Spleen (tissue), 11 donors: ENCODE measurements around the gene GPRC5B. TPM values are rescaled to one million over a fixed set of nuclear protein-coding genes. Genes with fewer than 3 reads are reported as not detected.

ENCODE experiments used
- DNase-seq: peaks from one replicate; pipeline ENCODE4 v3.0.0-alpha.2; 2020
- H3K27ac ChIP-seq, 8 donors: fragments of 200-600 bp; sonication (generic) in 7 of 8; 1 replicate in 4 of 8; 2 replicates in 4 of 8; pipeline versions ENCODE4 v1.5.0 to v1.8.0; 2016 to 2021; ENCODE audit warnings: inconsistent platforms in 4 of 8, mild to moderate bottlenecking in 4 of 8, moderate library complexity in 1 of 8
- H3K27me3 ChIP-seq, 7 donors: fragments of 200-600 bp; sonication (generic) in 6 of 7; replicated peaks in 1 of 7; 1 replicate in 4 of 7; 2 replicates in 3 of 7; pipeline versions ENCODE4 v1.5.0 to v1.8.0; 2016 to 2021; ENCODE audit warnings: inconsistent platforms in 3 of 7, mild to moderate bottlenecking in 1 of 7
- H3K36me3 ChIP-seq, 6 donors: fragments of 200-600 bp; sonication (generic) in 5 of 6; 1 replicate in 4 of 6; 2 replicates in 2 of 6; pipeline versions ENCODE4 v1.5.0 to v1.8.0; 2016 to 2021; ENCODE audit warnings: inconsistent platforms in 2 of 6
- H3K4me1 ChIP-seq, 6 donors: fragments of 200-600 bp; sonication (generic) in 5 of 6; 1 replicate in 3 of 6; 2 replicates in 3 of 6; pipeline versions ENCODE4 v1.5.0 to v1.8.0; 2016 to 2021; ENCODE audit warnings: inconsistent platforms in 3 of 6
- H3K4me3 ChIP-seq, 8 donors: fragments of 200-600 bp; sonication (generic) in 7 of 8; 1 replicate in 4 of 8; 2 replicates in 4 of 8; pipeline versions ENCODE4 v1.5.0 to v1.8.0; 2016 to 2021; ENCODE audit warnings: inconsistent platforms in 4 of 8, mild to moderate bottlenecking in 4 of 8, moderate library complexity in 2 of 8
- H3K9me3 ChIP-seq, 8 donors: fragments of 200-600 bp; sonication (generic) in 7 of 8; 1 replicate in 4 of 8; 2 replicates in 4 of 8; pipeline versions ENCODE4 v1.5.0 to v1.8.0; 2016 to 2021; ENCODE audit warnings: inconsistent platforms in 4 of 8
- CTCF ChIP-seq, 11 experiments: fragments of 200-600 bp in 7 of 11; fragments of 450-650 bp in 4 of 11; sonication (generic) in 4 of 11; IDR thresholded peaks in 8 of 11; conservative IDR thresholded peaks in 3 of 11; 1 replicate in 7 of 11; 2 replicates in 4 of 11; pipeline versions ENCODE4 v1.4.0 to v1.8.0; 2016 to 2021; ENCODE audit warnings: antibody characterized with exemption in 11 of 11, inconsistent platforms in 4 of 11, mild to moderate bottlenecking in 1 of 11
- POLR2A ChIP-seq, 3 donors: fragments of 450-650 bp; IDR thresholded peaks; one replicate each; pipeline ENCODE4 v1.5.1; 2017; ENCODE audit warnings: antibody characterized with exemption in 3 of 3, mild to moderate bottlenecking in 1 of 3
- POLR2AphosphoS5 ChIP-seq, 3 donors: sonication (generic); formaldehyde crosslinking; IDR thresholded peaks; one replicate each; pipeline ENCODE4 v1.5.1; 2017; ENCODE audit warnings: antibody characterized with exemption in 3 of 3
- WGBS, 5 donors: extraction: QIAGEN DNeasy Blood & Tissue Kit in 3 of 5; methylation state at CpG; one replicate each; pipeline versions ENCODE4 v1.1.5 to v1.1.7; 2013 to 2018; 5-methylcytosine and 5-hydroxymethylcytosine counted together
- intact Hi-C: fragments of 100-400 bp; cut with DNase I; formaldehyde crosslinking; loops from one replicate; pipeline ENCODE4 v1.15.0; 2023; ENCODE audit warnings: low total_unique reads
- polyA plus RNA-seq, 3 donors: library from polyadenylated mRNA; stranded (reverse); fragments of 200-250 nt; gene quantifications; one replicate each; pipeline ENCODE4 v1.2.1, GENCODE V29; 2013
- total RNA-seq, 7 donors: library from RNA; depleted of rRNA in 3 of 7; stranded (reverse); fragments of >200 nt in 3 of 7; fragmentation: NEBNext Ultra II Directional in 4 of 7; extraction: Animal tissue kit (Norgen Biotek cat#: 25700) in 4 of 7; gene quantifications; one replicate each; pipeline versions ENCODE4 v1.1.0 to v1.2.1, GENCODE V29; 2016 to 2021
- donor health status: healthy with polysubstance abuse.
- donor health status: DM: no; HTN: no; CAD: no; lungs with moderate emphysema.
- donor health status: DM: no; HTN: no; CAD: no.
- donor health status: Bipolar disorder and iron deficiency.
- donor health status: healthy.
- donor health status: DM: no; HTN: no; CAD: no.
- donor health status: DM: yes; HTN: yes; CAD: no.

GPRC5B gene
- total and polyA plus RNA-seq, 10 donors = 4.0 to 8.6 (median 6.5) TPM

- TF ChIP-seq POLR2AphosphoS5 (IDR thresholded peaks at IDR 0.05) (no peak), POLR2A (IDR thresholded peaks at IDR 0.05) (no peak), CTCF (IDR thresholded peaks at IDR 0.05 in 8 of 11, conservative IDR thresholded peaks at IDR 0.05 in 3 of 11) (no peak)
- 52 to 65% (median 59%) methylated on average over 5 of the region's 5 CpGs for WGBS, 5 donors
- Histone ChIP-seq H3K4me1 (no peaks in the 10 kb centered on the region), H3K27me3 (peaks cover 0 to 30% (median 0%) of the 10 kb centered on the region in 7 donors), H3K4me3 (no peak overlapping the region), H3K36me3 (no peaks in the 10 kb centered on the region), H3K9me3 (no peaks in the 10 kb centered on the region), H3K27ac (no peak overlapping the region)
- intact Hi-C loops = no loop called here
- no peak for DNase-seq
Measured at GRCh38 chr16:19898166-19898565, 13.5 kb upstream of the GPRC5B start.

DNA sequence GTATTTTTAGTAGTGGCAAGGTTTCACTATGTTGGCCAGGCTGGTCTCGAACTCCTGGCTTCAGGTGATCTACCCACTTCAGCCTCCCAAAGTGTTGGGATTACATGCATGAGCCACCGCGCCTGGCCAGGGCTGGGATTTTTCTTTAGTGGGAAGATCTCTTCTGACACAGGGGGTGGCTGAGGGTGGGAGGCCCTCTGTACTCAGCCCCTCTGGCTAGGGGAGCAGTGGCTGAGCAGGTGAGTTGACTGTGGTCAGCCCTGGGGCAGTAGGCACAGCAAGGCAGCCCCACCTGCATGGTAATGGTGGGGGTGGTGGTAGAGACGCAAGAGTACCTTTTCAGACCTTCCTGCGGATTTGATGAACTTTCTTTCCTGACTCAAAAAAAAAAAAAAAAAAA lies 12.3 kb upstream of the GPRC5B start:
- whole genome bisulfite sequencing, 5 donors = 87 to 94% (median 91%) methylated on average over 5 of the region's 5 CpGs
- TF ChIP-seq POLR2A (IDR thresholded peaks at IDR 0.05) = no peak
- TF ChIP-seq CTCF (IDR thresholded peaks at IDR 0.05 in 8 of 11, conservative IDR thresholded peaks at IDR 0.05 in 3 of 11) = no peak
- no peak for TF ChIP-seq POLR2AphosphoS5 (IDR thresholded peaks at IDR 0.05)
- DNase-seq = no peak
- no peaks in the 10 kb centered on the region for H3K4me1 ChIP-seq
- no peaks in the 10 kb centered on the region for H3K9me3 ChIP-seq
- intact Hi-C loops = no loop called here
- H3K27me3 ChIP-seq = peaks cover 0 to 30% (median 0%) of the 10 kb centered on the region in 7 donors
- no peaks in the 10 kb centered on the region for H3K36me3 ChIP-seq
- no peak overlapping the region for H3K4me3 ChIP-seq
- no peak overlapping the region for H3K27ac ChIP-seq

- Histone ChIP-seq H3K4me1 (no peaks in the 10 kb centered on the region), H3K4me3 (no peak overlapping the region), H3K27ac (no peak overlapping the region), H3K36me3 (no peaks in the 10 kb centered on the region), H3K27me3 (peaks cover 0 to 28% (median 0%) of the 10 kb centered on the region in 7 donors), H3K9me3 (peaks cover 0 to 5% (median 0%) of the 10 kb centered on the region in 8 donors)
- TF ChIP-seq POLR2A (IDR thresholded peaks at IDR 0.05) (no peak), CTCF (IDR thresholded peaks at IDR 0.05 in 8 of 11, conservative IDR thresholded peaks at IDR 0.05 in 3 of 11) (no peak), POLR2AphosphoS5 (IDR thresholded peaks at IDR 0.05) (no peak)
- intact Hi-C loops = no loop called here
- 81 to 90% (median 83%) methylated on average over 7 of the region's 7 CpGs for WGBS, 5 donors
- no peak for DNase-seq
Measured at GRCh38 chr16:19894586-19894985, 9.9 kb upstream of the GPRC5B start.

GRCh38 chr16:19892902-19893301 lies 8.3 kb upstream of the GPRC5B start:
- Histone ChIP-seq H3K27me3 (peaks cover 0 to 11% (median 0%) of the 10 kb centered on the region in 7 donors), H3K4me1 (no peaks in the 10 kb centered on the region), H3K36me3 (no peaks in the 10 kb centered on the region), H3K9me3 (peaks cover 0 to 5% (median 0%) of the 10 kb centered on the region in 8 donors), H3K27ac (no peak overlapping the region), H3K4me3 (no peak overlapping the region)
- WGBS, 5 donors = 88 to 95% (median 90%) methylated on average over 12 of the region's 12 CpGs
- TF ChIP-seq POLR2AphosphoS5 (IDR thresholded peaks at IDR 0.05) = no peak
- no peak for TF ChIP-seq CTCF (IDR thresholded peaks at IDR 0.05 in 8 of 11, conservative IDR thresholded peaks at IDR 0.05 in 3 of 11)
- TF ChIP-seq POLR2A (IDR thresholded peaks at IDR 0.05) = no peak
- no peak for DNase-seq
- intact Hi-C loops = no loop called here
